Inferior parietal cortex (tissue), 1 donor: ENCODE results near the gene TEX261.

Experiments
- DNase-seq: peaks from one replicate; pipeline ENCODE4 v3.0.0-alpha.2; 2016; ENCODE audit errors: extremely low spot score

TEX261 gene

DNA sequence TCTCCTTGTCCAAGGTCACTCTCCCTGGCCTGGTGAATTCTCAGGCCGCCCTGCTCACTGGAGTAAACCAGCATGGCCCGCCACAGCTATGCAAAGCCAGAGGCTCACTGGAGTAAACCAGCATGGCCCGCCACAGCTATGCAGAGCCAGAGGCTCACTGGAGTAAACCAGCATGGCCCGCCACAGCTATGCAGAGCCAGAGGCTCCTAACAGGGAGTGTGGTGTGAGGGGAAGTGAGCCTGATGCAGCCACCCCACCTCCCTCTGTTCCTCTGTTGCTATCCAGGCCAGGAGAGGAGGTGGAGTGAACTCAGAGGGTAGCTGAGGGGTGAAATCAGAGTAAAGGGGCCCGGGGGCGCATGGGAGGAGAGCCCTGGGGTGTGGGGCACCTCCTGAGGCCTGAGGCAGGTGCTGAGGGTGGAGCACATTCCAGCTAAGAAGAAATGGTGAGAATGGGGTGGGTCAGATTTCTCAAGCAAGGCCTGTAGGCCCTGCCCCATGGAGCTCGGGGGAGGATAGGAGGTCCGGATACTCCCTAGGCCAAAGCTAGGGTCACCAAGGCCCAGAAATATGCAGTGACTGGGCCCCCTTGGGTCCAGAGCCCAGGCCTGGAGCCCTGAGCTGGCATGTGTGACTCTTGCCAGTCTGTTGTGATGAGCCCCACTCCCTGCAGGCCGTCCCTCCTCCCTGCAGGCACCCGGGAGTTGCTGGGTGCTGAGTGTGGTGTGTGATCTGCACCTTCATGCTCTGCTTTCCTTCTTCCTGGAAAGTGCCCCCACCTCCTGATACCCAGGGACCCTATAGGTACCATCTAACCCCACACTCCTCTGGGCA lies 57.5 kb downstream of the TEX261 start:
- DNase-seq = no peak

- DNase-seq = no peak
Observed at GRCh38 chr2:70936165-70936978, 58.3 kb downstream of the TEX261 start.
